Measurements from ENCODE around the gene SLC25A33.

- TF ChIP-seq CTCF (conservative IDR thresholded peaks at IDR 0.05; ENCODE audit: low read depth, low read length) (no peak), EZH2phosphoT487 (IDR thresholded peaks at IDR 0.05; ENCODE audit: borderline replicate concordance, low read length) (no peak), EZH2 (IDR thresholded peaks at IDR 0.05; ENCODE audit: low read length, unreplicated experiment) (no peak)
These were observed 64.8 kb downstream of the SLC25A33 start for GRCh38 chr1:9603766-9604753.

Data from PC-3 (cell line).